ENCODE results near the gene HES3.

HES3 gene

GRCh38 chr1:6220236-6220635 lies 23.7 kb upstream of the HES3 start:
- H3K4me3 ChIP-seq (replicated peaks in 1 of 2; ENCODE audit: low read depth in 2 of 2, low read length in 2 of 2) = no peak overlapping the region
- DNase-seq (ENCODE audit: low read depth in 2 of 2) = no peak
- no peak for TF ChIP-seq CTCF (IDR thresholded peaks at IDR 0.05; ENCODE audit: low read depth, low read length)

- no peak overlapping the region for H3K4me3 ChIP-seq (replicated peaks in 1 of 2; ENCODE audit: low read depth in 2 of 2, low read length in 2 of 2)
- no peak for TF ChIP-seq CTCF (IDR thresholded peaks at IDR 0.05; ENCODE audit: low read depth, low read length)
- DNase-seq (ENCODE audit: low read depth in 2 of 2) = no peak
These were observed 22.7 kb upstream of the HES3 start for GRCh38 chr1:6221210-6221784.

- no peak overlapping the region for H3K4me3 ChIP-seq (replicated peaks in 1 of 2; ENCODE audit: low read depth in 2 of 2, low read length in 2 of 2)
- TF ChIP-seq CTCF (IDR thresholded peaks at IDR 0.05; ENCODE audit: low read depth, low read length) = no peak
- DNase-seq (ENCODE audit: low read depth in 2 of 2) = peak; percentile 46 to 82
These were observed 21.3 kb upstream of the HES3 start for GRCh38 chr1:6222636-6223035.

GRCh38 chr1:6223617-6224016 lies 20.4 kb upstream of the HES3 start:
- no peak for DNase-seq (ENCODE audit: low read depth in 2 of 2)
- no peak for TF ChIP-seq CTCF (IDR thresholded peaks at IDR 0.05; ENCODE audit: low read depth, low read length)

GRCh38 chr1:6224718-6225117 lies 19.3 kb upstream of the HES3 start:
- no peak for TF ChIP-seq CTCF (IDR thresholded peaks at IDR 0.05; ENCODE audit: low read depth, low read length)
- no peak for DNase-seq (ENCODE audit: low read depth in 2 of 2)
- no peak overlapping the region for H3K4me3 ChIP-seq (replicated peaks in 1 of 2; ENCODE audit: low read depth in 2 of 2, low read length in 2 of 2)

More at GRCh38 chr1:6223617-6224016, 20.4 kb upstream of the HES3 start:
- H3K4me3 ChIP-seq (replicated peaks in 1 of 2; ENCODE audit: low read depth in 2 of 2, low read length in 2 of 2) = no peak overlapping the region

GRCh38 chr1:6225651-6226050 lies 18.3 kb upstream of the HES3 start:
- no peak overlapping the region for H3K4me3 ChIP-seq (replicated peaks in 1 of 2; ENCODE audit: low read depth in 2 of 2, low read length in 2 of 2)
- TF ChIP-seq CTCF (IDR thresholded peaks at IDR 0.05; ENCODE audit: low read depth, low read length) = no peak
- no peak for DNase-seq (ENCODE audit: low read depth in 2 of 2)

GRCh38 chr1:6233376-6233775 lies 10.6 kb upstream of the HES3 start:
- no peak for DNase-seq (ENCODE audit: low read depth in 2 of 2)
- H3K4me3 ChIP-seq (replicated peaks in 1 of 2; ENCODE audit: low read depth in 2 of 2, low read length in 2 of 2) = no peak overlapping the region
- TF ChIP-seq CTCF (IDR thresholded peaks at IDR 0.05; ENCODE audit: low read depth, low read length) = no peak

Measured in cardiac fibroblast (primary cell).